Brain microvascular endothelial cell (primary cell): ENCODE results near the gene NPBWR2.

Source experiments
- DNase-seq: peaks from one replicate; pipeline ENCODE4 v3.0.0-alpha.2; 2020
- H3K27ac ChIP-seq: fragments of 250-450 bp; sonication (Bioruptor Pico); 2 replicates; pipeline ENCODE4 v1.5.1; 2020; ENCODE audit warnings: mild to moderate bottlenecking, moderate library complexity
- H3K27me3 ChIP-seq: fragments of 250-450 bp; sonication (Bioruptor Pico); replicated peaks from 2 replicates; pipeline ENCODE4 v1.5.1; 2020; ENCODE audit warnings: mild to moderate bottlenecking
- H3K36me3 ChIP-seq: fragments of 250-450 bp; sonication (Bioruptor Pico); replicated peaks from 2 replicates; pipeline ENCODE4 v1.5.1; 2020; ENCODE audit warnings: mild to moderate bottlenecking
- H3K4me3 ChIP-seq: 2 replicates; pipeline ENCODE4 v1.5.1; 2011; ENCODE audit warnings: low read depth, mild to moderate bottlenecking, control low read depth, low read length, moderate library complexity
- CTCF ChIP-seq: IDR thresholded peaks from 2 replicates; pipeline ENCODE4 v1.5.1; 2011; ENCODE audit warnings: low read depth, mild to moderate bottlenecking, moderate library complexity, low read length, control low read depth, inconsistent platforms; ENCODE audit errors: missing control alignments
- in situ Hi-C: cut with HindIII; loops from 2 replicates; pipeline ENCODE4 v1.10.0; 2017; ENCODE audit warnings: low sequenced_read_pairs, low pct_ligation_motif_present

Gene NPBWR2

GRCh38 chr20:64067005-64067632 lies 40.2 kb downstream of the NPBWR2 start:
- Histone ChIP-seq H3K4me3 (no peak overlapping the region), H3K27ac (no peak overlapping the region), H3K27me3 (no peaks in the 10 kb centered on the region), H3K36me3 (no peaks in the 10 kb centered on the region)
- in situ Hi-C loops = no loop called here
- no peak for TF ChIP-seq CTCF
- no peak for DNase-seq

DNA sequence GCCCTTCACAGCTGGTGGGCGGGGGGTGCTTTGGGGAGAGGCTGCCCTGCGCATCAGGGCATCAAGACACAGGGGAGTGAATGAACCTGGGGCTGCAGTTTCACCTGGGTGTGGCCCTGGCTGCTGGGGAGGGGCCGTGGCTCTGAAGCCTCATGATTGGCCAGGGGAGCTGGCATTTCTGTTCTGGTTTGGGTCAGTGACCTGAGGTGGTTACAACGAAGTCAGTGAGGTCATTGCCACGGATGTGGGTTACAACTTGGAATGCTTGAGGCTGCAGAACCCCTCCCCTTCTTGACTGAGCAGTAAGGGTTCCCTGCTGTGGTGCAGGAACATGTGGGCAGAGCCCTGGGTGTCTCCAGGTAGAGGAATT lies 41.4 kb downstream of the NPBWR2 start:
- TF ChIP-seq CTCF = no peak
- in situ Hi-C loops = no loop called here
- Histone ChIP-seq H3K36me3 (no peaks in the 10 kb centered on the region), H3K27me3 (no peaks in the 10 kb centered on the region), H3K4me3 (no peak overlapping the region), H3K27ac (no peak overlapping the region)
- peak; percentile 54 for DNase-seq

GRCh38 chr20:64065062-64065973 lies 42.0 kb downstream of the NPBWR2 start:
- Histone ChIP-seq H3K4me3 (no peak overlapping the region), H3K36me3 (no peaks in the 10 kb centered on the region), H3K27ac (no peak overlapping the region), H3K27me3 (no peaks in the 10 kb centered on the region)
- no peak for TF ChIP-seq CTCF
- no peak for DNase-seq
- in situ Hi-C loops = no loop called here

DNA sequence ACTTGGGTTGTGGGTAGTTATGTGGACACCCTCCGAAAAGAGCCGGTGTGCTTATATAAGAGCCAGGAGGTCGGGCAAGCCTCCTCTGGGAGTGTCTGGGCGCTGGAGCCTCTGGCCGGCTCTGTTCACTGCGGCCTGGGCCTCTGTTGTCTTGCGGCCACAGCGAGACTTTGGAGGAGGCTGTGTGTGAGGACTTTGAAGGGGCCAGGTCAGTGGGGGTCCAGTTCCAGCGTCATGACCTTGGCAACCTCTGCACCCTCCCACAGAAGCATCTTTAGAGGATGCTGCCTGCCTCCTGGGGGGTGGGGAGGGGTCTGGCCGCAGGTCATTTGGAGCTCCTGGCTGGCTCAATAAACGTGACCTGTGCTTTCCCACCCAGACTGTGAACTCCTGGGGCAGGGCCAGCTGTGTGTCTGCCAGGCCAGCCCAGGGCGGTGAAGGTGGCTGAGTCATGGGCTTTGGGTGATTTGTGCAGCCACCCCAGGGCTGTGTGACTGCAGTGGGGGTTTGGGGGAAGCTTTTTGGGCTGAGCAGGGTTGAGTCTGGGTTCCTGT lies 43.1 kb downstream of the NPBWR2 start:
- H3K27ac ChIP-seq = no peak overlapping the region
- no peaks in the 10 kb centered on the region for H3K27me3 ChIP-seq
- in situ Hi-C loops = no loop called here
- TF ChIP-seq CTCF = no peak
- peak overlapping the region; percentile 80 for H3K4me3 ChIP-seq
- no peaks in the 10 kb centered on the region for H3K36me3 ChIP-seq
- DNase-seq = no peak

GRCh38 chr20:64063389-64064144 lies 43.8 kb downstream of the NPBWR2 start:
- in situ Hi-C loops = no loop called here

More at GRCh38 chr20:64063389-64064144, 43.8 kb downstream of the NPBWR2 start:
- no peak for DNase-seq
- H3K27ac ChIP-seq = peak overlapping the region; percentile 27
- H3K36me3 ChIP-seq = no peaks in the 10 kb centered on the region
- H3K4me3 ChIP-seq = peak overlapping the region; percentile 80
- H3K27me3 ChIP-seq = no peaks in the 10 kb centered on the region
- no peak for TF ChIP-seq CTCF
